Adrenal gland (tissue), 12 donors: ENCODE measurements around the gene RPL7A. TPM values are rescaled to one million over a fixed set of nuclear protein-coding genes. Genes with fewer than 3 reads are reported as not detected.

Source experiments
- DNase-seq, 7 donors: peaks; one replicate each; pipeline ENCODE4 v3.0.0-alpha.2; 2019 to 2020
- H3K27ac ChIP-seq, 5 donors: fragments of 200-600 bp; sonication (generic) in 4 of 5; 1 replicate in 3 of 5; 2 replicates in 2 of 5; pipeline versions ENCODE4 v1.5.1 to v1.8.0; 2016 to 2020; ENCODE audit warnings: mild to moderate bottlenecking in 1 of 5
- H3K27me3 ChIP-seq: fragments of 200-600 bp; 2 replicates; pipeline ENCODE4 v1.8.0; 2021
- H3K36me3 ChIP-seq, 2 donors: fragments of 200-600 bp; replicated peaks in 1 of 2; 1 replicate in 1 of 2; 2 replicates in 1 of 2; pipeline versions ENCODE4 v1.5.1 to v1.8.0; 2018 to 2022
- H3K4me1 ChIP-seq, 2 donors: fragments of 200-600 bp; replicated peaks in 1 of 2; 1 replicate in 1 of 2; 2 replicates in 1 of 2; pipeline versions ENCODE4 v1.5.1 to v1.8.0; 2018 to 2021
- H3K4me3 ChIP-seq, 4 donors: fragments of 200-600 bp; sonication (generic) in 3 of 4; one replicate each; pipeline ENCODE4 v1.5.1; 2016 to 2018
- H3K9me3 ChIP-seq, 3 donors: fragments of 200-600 bp; sonication (generic) in 1 of 3; replicated peaks in 1 of 3; 1 replicate in 2 of 3; 2 replicates in 1 of 3; pipeline versions ENCODE4 v1.5.1 to v1.8.0; 2016 to 2021
- POLR2A ChIP-seq, 2 donors: fragments of 450-650 bp; IDR thresholded peaks; one replicate each; pipeline ENCODE4 v1.6.1; 2017; ENCODE audit warnings: antibody characterized with exemption in 2 of 2, mild to moderate bottlenecking in 2 of 2, moderate library complexity in 1 of 2
- WGBS, 4 donors: extraction: QIAGEN DNeasy Blood & Tissue Kit in 2 of 4; methylation state at CpG; one replicate each; pipeline versions ENCODE4 v1.1.5 to v1.1.7; 2013 to 2017; 5-methylcytosine and 5-hydroxymethylcytosine counted together
- intact Hi-C, 2 donors: fragments of 100-400 bp; cut with DNase I; formaldehyde crosslinking; loops; one replicate each; pipeline versions ENCODE4 v1.14.1 to v1.15.0; 2022 to 2023
- polyA plus RNA-seq, 3 donors: library from polyadenylated mRNA; stranded (reverse); fragments of 200-250 nt in 2 of 3; fragments of 350-450 nt in 1 of 3; fragmentation: Illumina TruSeq in 1 of 3; extraction: RNeasy Lipid Tissue Mini Kit (QIAGEN cat#74804) in 1 of 3; gene quantifications; one replicate each; pipeline ENCODE4 v1.2.3, GENCODE V29; 2013 to 2014
- total RNA-seq, 9 donors: library from RNA; depleted of rRNA in 4 of 9; stranded (reverse); fragments of >200 nt in 4 of 9; fragments of 120-200 nt in 1 of 9; fragmentation: NEBNext Ultra II Directional in 1 of 9; extraction: Animal tissue kit (Norgen Biotek cat#: 25700) in 1 of 9; gene quantifications; one replicate each; pipeline versions ENCODE4 v1.1.0 to v1.2.4, GENCODE V29; 2013 to 2023
- TF ChIP-seq, protein P1 (sequence below), 6 experiments: fragments of 450-650 bp in 4 of 6; fragments of 200-600 bp in 2 of 6; sonication (generic) in 1 of 6; IDR thresholded peaks; 1 replicate in 5 of 6; 2 replicates in 1 of 6; pipeline versions ENCODE4 v1.5.1 to v1.8.0; 2016 to 2021; ENCODE audit warnings: antibody characterized with exemption in 6 of 6, mild to moderate bottlenecking in 2 of 6, moderate library complexity in 1 of 6
- donor health status: healthy with polysubstance abuse.
- donor health status: Bipolar disorder and iron deficiency.
- donor health status: DM: yes; HTN: yes; CAD: no.
- donor health status: DM: no; HTN: no; CAD: no.
- donor health status: DM: no; HTN: no; CAD: no.
- donor health status: DM: yes; HTN: yes; CAD: no.

The RPL7A gene
- total and polyA plus RNA-seq, 12 donors, result 1,875 to 3,598 (median 2,406) TPM

DNA sequence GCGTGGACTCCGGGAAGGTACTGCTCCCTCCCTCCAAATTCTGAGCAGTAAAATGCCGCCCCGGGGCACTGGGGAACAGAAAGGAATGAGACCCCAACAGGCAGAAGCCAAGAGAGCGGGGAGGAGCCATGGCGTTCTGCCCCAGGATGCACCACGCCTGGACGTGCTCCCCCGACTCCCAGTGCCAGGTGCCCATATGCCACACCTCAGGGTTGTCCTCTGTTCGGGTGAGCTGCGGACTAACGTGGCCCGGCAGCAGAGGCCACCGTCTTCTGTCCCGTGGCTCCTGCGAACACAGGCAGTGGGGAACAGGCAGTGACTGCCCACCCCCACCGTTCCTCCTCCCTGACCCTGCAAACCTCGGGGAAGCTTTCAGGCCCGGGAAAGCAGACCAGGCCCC is 16.8 kb upstream of the RPL7A start:
- no peak overlapping the region for H3K4me3 ChIP-seq
- H3K9me3 ChIP-seq, result no peaks in the 10 kb centered on the region
- H3K27me3 ChIP-seq, result no peaks in the 10 kb centered on the region
- peak in 3 of 7 donors; percentile 13 to 53 (median 21) for DNase-seq
- H3K36me3 ChIP-seq, result peaks cover 0 to 39% of the 10 kb centered on the region in 2 donors
- TF ChIP-seq POLR2A (IDR thresholded peaks at IDR 0.05), result no peak
- TF ChIP-seq, protein P1, sequence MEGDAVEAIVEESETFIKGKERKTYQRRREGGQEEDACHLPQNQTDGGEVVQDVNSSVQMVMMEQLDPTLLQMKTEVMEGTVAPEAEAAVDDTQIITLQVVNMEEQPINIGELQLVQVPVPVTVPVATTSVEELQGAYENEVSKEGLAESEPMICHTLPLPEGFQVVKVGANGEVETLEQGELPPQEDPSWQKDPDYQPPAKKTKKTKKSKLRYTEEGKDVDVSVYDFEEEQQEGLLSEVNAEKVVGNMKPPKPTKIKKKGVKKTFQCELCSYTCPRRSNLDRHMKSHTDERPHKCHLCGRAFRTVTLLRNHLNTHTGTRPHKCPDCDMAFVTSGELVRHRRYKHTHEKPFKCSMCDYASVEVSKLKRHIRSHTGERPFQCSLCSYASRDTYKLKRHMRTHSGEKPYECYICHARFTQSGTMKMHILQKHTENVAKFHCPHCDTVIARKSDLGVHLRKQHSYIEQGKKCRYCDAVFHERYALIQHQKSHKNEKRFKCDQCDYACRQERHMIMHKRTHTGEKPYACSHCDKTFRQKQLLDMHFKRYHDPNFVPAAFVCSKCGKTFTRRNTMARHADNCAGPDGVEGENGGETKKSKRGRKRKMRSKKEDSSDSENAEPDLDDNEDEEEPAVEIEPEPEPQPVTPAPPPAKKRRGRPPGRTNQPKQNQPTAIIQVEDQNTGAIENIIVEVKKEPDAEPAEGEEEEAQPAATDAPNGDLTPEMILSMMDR (IDR thresholded peaks at IDR 0.05), result no peak
- H3K4me1 ChIP-seq, result peaks cover 14 to 17% of the 10 kb centered on the region in 2 donors
- intact Hi-C loops, result loop anchor here (5.0 kb wide), 2 partner anchors 94 to 149 kb away; no protein-coding TSS in a partner anchor
- H3K27ac ChIP-seq, result no peak overlapping the region
- 83 to 89% (median 86%) methylated on average over 18 to 19 of the region's 19 CpGs for WGBS, 4 donors

DNA sequence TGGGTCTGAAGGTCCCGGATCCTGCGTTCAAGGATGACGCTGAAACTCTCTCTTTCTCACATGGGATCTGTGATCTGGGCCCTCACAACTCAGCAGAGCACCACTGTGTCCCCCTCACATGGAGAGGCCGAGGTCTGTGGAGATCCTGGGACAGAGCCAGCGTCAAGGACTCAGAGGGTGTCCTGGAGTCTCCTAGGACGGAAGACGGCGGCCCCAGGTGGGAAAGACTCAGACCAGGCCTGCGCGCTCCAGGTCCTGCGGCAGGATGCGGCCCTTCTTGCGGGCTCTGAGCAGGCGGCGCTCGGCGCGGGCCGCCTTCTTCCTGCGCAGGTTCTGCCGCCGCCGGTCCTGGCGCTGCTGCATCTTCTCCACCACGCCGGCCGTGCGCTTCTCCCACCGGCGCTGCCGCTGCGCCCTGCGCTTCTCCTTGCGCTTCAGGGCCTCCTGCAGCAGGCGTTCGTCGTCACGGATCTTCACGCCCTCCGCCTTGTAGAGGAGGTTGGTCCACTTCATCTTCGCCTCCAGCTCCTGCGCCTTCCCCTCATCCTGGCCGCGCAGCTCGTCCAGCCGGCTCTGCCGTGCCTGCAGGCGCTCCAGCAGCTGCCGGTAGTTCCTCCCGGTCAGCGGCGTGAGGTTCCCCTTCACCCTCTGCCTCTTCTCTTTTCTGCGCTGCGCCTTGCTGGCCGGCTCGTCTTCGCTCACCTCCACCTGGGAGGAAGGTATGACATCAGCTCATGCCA is 16.2 kb upstream of the RPL7A start:
- H3K36me3 ChIP-seq, result peaks cover 0 to 39% of the 10 kb centered on the region in 2 donors
- intact Hi-C loops, result loop anchor here (5.0 kb wide), 2 partner anchors 95 to 150 kb away; no protein-coding TSS in a partner anchor
- no peak overlapping the region for H3K27ac ChIP-seq
- peak in 4 of 7 donors; percentile 12 to 49 (median 20) for DNase-seq
- no peaks in the 10 kb centered on the region for H3K27me3 ChIP-seq
- WGBS, 4 donors, result 92 to 97% (median 94%) methylated on average over 44 to 57 of the region's 57 CpGs
- H3K4me1 ChIP-seq, result peaks cover 20 to 23% of the 10 kb centered on the region in 2 donors
- H3K9me3 ChIP-seq, result no peaks in the 10 kb centered on the region
- H3K4me3 ChIP-seq, result no peak overlapping the region
- TF ChIP-seq POLR2A (IDR thresholded peaks at IDR 0.05), result no peak
- TF ChIP-seq, protein P1 (IDR thresholded peaks at IDR 0.05), result no peak

DNA sequence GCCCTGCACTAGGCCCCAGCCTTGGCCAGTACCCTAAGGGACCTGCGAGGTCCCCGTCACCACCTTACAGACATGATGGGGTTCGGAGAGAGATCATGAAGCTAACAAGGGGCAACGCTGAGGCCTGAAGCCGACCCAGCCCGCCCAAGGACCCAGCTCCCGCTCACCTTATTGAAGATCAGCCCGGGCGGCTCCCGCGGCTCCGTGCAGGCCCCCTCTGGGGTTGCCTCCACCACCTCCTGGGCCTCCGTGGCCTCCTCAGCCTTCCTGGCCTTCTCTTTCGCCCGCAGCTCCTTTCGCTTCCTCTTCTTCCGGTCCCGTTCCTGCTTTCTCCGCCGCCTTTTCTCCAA is 15.7 kb upstream of the RPL7A start:
- no peak overlapping the region for H3K27ac ChIP-seq
- no peaks in the 10 kb centered on the region for H3K27me3 ChIP-seq
- WGBS, 4 donors, result 83 to 91% (median 86%) methylated on average over 16 to 20 of the region's 20 CpGs
- H3K4me1 ChIP-seq, result peaks cover 23% of the 10 kb centered on the region in 2 donors
- no peaks in the 10 kb centered on the region for H3K9me3 ChIP-seq
- H3K36me3 ChIP-seq, result peaks cover 0 to 39% of the 10 kb centered on the region in 2 donors
- no peak overlapping the region for H3K4me3 ChIP-seq
- TF ChIP-seq, protein P1 (IDR thresholded peaks at IDR 0.05), result no peak
- no peak for TF ChIP-seq POLR2A (IDR thresholded peaks at IDR 0.05)
- DNase-seq, result peak in 2 of 7 donors; percentile 12 to 17
- intact Hi-C loops, result loop anchor here (5.0 kb wide), 2 partner anchors 95 to 150 kb away; no protein-coding TSS in a partner anchor

DNA sequence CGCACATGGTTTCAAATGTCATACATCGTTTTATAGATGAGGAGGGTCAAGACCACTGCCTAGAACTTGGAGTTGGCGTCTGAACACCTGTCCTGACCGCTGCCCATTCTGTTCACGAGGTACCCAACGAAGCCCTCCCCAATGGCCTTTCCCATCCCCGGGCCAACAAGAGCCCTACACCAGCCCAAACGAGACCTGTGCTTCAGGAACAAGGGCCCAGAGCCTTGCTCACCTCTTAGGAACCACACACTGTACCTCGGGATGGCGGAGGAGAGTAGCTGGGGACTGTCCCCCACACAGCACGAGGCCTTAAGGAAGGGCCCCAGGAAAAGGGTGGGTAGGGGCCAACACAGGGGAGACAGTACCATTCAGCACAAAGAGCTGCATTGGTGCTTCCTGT is 15.0 kb upstream of the RPL7A start:
- Histone ChIP-seq H3K4me3 (no peak overlapping the region), H3K27ac (no peak overlapping the region), H3K9me3 (no peaks in the 10 kb centered on the region), H3K36me3 (peaks cover 0 to 39% of the 10 kb centered on the region in 2 donors), H3K4me1 (peaks cover 23% of the 10 kb centered on the region in 2 donors), H3K27me3 (no peaks in the 10 kb centered on the region)
- TF ChIP-seq POLR2A (IDR thresholded peaks at IDR 0.05), result no peak
- TF ChIP-seq, protein P1 (IDR thresholded peaks at IDR 0.05), result no peak
- intact Hi-C loops, result loop anchor here (5.0 kb wide), 2 partner anchors 96 to 151 kb away; no protein-coding TSS in a partner anchor
- DNase-seq, result peak in 4 of 7 donors; percentile 11 to 47 (median 18)
- 85 to 89% (median 88%) methylated on average over 7 to 11 of the region's 11 CpGs for WGBS, 4 donors
